DMS 273 (cell line): ENCODE measurements around the gene NPAS3.

Source experiments
- DNase-seq: peaks from one replicate; lab custom pipeline; 2025; ENCODE audit not compliant: unreplicated experiment; lab: John Stamatoyannopoulos, UW

The NPAS3 gene

DNA sequence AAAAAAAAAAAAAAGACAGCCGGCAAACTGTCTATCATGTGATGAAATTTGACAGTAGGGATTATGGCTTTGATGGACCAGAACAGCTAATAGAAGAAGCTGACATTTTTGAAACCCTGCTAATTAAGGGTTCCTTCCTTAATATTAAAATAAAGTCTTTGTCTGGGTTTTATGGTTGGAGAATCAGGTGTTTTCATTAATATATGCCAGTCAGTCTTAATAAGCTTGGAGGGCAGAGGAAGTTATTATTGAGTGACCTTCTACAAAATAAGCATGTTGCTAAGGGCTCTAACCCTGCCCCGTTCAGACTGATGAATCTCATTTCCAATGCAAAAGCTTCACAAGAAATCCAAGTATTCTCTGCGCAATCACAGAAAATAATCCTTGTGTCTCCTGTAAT, 722.4 kb downstream of the NPAS3 start:
- no peak for DNase-seq

GRCh38 chr14:33668066-33668465, 729.4 kb downstream of the NPAS3 start:
- DNase-seq = no peak

DNA sequence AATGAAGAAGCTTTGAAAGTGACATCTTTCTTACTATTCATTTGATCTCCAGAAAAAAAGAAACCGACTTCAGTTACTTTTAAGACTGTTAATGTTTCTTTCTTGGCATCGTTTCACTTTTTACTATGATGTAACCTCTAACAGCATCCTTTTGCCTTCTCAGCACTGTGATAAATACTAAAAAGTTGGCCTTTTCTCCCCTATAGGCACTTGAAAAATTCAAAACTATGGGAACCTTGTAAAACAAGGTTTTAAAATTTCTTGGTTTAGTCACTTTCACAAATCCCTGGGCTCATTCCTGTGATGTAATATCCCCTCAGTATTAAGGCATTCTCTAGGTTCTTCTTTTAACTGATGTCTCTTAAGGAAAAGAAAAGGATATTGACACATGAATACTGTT, 730.4 kb downstream of the NPAS3 start:
- DNase-seq = no peak

DNA sequence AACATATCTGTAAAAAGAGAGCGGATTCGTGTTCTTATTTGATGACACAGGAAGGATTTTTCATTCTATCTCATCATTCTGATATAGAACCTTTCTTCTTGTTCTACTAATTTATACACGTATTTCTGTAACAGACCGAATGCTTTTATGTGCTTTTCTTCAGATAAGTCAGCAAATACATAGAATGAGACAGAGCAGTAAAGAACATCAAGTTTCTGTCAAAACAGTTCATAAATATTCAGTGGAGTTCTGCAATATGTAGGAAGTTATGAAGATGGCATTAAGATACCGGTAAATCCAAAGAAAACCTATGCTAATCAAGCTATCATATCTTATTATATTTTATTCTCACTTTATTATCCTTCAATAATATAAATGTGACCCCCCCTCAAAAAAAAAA, 731.6 kb downstream of the NPAS3 start:
- no peak for DNase-seq

DNA sequence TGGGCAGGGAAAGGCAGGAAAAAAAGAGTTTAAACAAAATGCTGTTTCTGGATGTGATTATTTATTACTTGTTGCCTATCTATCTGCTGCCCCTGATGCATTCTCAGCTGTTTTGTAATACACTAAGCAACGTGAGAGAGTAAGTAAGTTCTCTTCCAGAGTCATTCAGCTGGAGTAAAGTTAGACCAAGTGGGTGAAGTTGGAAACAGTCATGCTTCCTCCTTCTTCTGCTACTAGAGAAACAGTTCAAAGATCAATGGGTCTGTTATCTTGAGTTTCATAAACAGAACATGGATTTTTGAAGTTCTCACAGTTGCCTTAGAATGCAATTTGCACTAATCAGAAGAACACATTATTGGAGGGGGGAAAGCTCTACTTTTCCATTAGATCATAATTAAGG, 732.9 kb downstream of the NPAS3 start:
- DNase-seq = no peak

GRCh38 chr14:33674927-33675326, 736.2 kb downstream of the NPAS3 start:
- DNase-seq = no peak

GRCh38 chr14:33675415-33676130, 736.9 kb downstream of the NPAS3 start:
- no peak for DNase-seq

- DNase-seq = peak; percentile 60
Measured at GRCh38 chr14:33676135-33676566, 737.5 kb downstream of the NPAS3 start.

DNA sequence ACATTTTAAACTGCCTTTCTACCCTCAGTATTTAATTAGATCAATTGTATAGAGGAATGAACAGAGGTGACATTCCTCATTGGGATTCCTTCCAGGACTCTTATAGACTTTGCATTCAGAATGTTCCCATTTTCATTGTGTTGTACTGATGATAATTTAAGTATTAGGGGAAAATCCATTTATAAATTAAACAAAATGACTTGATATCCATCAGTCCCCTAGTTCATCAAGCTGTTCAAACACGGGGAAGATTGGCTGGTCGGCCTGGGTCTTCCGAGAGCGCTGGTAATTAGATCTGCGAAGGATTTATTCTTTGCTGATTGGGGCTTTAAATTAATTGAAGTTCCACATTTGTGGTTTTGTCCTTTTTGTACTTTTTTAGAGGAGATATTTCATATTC, 738.2 kb downstream of the NPAS3 start:
- DNase-seq = no peak

DNA sequence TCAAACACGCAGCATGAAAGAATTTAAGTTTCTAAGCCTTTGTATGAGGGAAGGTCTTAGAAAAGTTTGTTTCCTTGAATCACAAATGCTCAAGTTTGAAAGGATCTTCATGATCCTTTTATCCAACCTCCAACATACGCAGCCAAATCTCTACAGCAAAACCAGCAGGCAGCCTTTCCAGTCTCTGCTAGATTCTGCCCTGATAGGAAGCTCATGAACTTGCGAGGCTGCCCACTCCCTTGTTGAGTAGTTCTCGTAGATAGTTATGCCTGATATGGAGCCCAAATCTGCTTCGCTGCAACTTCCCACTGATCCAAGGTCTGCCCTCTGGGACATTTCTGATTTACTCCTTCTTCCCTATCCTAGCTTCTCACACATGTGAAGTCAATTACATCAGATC, 739.3 kb downstream of the NPAS3 start:
- DNase-seq = no peak

GRCh38 chr14:33679025-33679424, 740.3 kb downstream of the NPAS3 start:
- no peak for DNase-seq

GRCh38 chr14:33679461-33680225, 741.0 kb downstream of the NPAS3 start:
- no peak for DNase-seq

- DNase-seq = no peak
Measured at GRCh38 chr14:33680873-33681272, 742.2 kb downstream of the NPAS3 start.

GRCh38 chr14:33682760-33683159, 744.1 kb downstream of the NPAS3 start:
- DNase-seq = no peak

DNA sequence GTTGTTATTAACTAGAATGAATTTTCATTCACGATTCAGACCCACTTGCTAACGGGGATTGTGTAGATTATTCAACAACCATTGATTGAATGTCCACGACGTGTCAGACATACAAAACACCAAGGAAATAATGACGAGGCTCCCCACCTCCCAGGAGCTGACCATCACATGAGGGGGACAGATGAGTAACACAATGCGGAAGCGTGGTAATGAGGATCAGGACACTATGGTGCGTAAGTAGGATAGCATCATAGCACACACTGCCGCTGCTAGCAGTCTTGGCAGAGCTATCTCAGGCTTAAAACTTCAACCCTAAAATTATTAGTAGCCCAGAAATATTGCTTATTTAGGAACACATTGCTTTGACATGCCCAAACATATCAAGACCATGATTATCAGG, 746.3 kb downstream of the NPAS3 start:
- DNase-seq = no peak

DNA sequence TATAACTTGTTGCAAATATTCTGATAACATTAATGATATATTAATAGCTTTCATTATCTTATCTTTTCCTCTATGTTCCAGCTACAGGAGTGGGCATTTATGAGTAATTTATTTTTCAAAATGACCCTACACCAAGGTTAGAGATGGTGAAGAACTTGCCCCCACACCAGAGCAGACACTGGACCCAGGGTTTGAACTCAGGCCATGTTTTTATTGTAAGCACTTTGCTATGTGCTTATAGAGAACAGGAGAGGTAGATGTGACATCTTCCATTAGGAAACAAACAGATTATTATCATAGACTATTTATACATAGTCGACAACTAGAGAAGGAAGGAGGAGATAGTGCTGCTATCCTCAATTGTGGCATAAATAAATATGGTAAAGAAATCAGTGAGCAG, 747.0 kb downstream of the NPAS3 start:
- no peak for DNase-seq

DNA sequence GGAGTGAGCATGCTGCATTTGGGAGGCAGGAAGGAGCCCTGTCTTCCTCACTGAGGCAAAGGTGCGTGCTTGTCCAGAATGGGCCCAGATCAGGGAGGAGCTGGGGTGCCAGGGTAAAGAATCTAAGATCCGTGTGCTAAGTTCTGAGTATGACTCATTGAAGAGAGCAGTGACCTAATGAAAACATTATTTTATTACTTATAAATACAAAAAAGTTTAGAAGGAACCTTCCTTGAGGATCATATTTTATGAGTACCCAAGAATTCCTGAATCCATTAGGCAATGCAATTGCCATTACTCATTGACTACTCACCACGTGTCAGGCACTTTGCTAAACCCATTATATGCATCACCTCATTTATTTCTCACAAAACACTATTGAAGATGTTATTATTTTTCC, 747.5 kb downstream of the NPAS3 start:
- DNase-seq = no peak

GRCh38 chr14:33686856-33687255, 748.2 kb downstream of the NPAS3 start:
- DNase-seq = no peak

DNA sequence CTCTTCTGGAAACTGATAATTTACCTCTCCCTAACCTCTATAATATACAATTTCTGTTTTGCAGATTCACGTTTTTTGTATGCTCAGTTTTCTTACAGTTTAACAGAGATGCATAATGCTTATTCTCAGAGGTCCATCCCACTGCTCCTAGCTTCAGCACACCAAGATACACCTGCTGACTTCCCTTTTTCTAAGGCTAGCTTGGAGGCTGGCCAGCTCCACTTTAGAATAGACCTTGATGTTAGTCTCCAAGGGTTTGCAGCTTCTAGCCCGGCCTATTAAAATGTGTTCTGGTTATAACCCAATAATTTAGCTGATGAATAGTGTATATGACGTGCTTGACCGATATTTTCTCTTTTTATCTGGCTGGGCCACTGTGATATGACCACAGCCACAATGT, 751.0 kb downstream of the NPAS3 start:
- DNase-seq = no peak

DNA sequence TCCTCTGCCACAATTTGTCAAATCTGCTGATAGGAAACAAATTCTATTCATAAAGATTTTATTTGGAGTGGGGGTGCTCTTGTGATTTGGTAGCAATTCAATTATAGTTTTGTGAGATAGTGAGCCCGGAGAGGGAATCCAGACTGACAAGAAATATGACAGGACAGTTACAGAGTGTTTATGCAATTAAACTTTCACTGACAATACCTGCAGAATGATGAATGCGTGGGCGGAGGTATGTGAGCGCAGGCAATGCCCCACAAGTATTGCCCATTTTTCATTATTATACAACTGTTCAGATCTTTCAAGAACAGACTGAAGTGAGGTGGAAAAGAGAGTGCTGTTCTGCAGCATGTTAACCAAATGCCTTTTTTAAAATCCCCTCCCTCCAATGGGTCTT, 753.2 kb downstream of the NPAS3 start:
- DNase-seq = no peak

GRCh38 chr14:33692762-33693161, 754.1 kb downstream of the NPAS3 start:
- DNase-seq = no peak

- no peak for DNase-seq
Measured at GRCh38 chr14:33693237-33693636, 754.6 kb downstream of the NPAS3 start.

- no peak for DNase-seq
Measured at GRCh38 chr14:33696165-33696564, 757.5 kb downstream of the NPAS3 start.
